Activated naive CD4-positive, alpha-beta T cell treated with anti-CD3 and anti-CD28 coated beads, Interleukin-2, amount 50 U/mL, for 24 hours (primary cell): Measurements from ENCODE around the gene SRD5A2.

Source experiments
- H3K27ac Mint-ChIP-seq: one replicate; pipeline ENCODE4 v1.8.0; 2021; ENCODE audit warnings: mild to moderate bottlenecking, mixed read lengths
- H3K27me3 Mint-ChIP-seq: one replicate; pipeline ENCODE4 v1.8.0; 2021; ENCODE audit warnings: mixed read lengths
- H3K36me3 Mint-ChIP-seq: one replicate; pipeline ENCODE4 v1.8.0; 2021; ENCODE audit warnings: mixed read lengths
- H3K4me1 Mint-ChIP-seq: one replicate; pipeline ENCODE4 v1.8.0; 2021; ENCODE audit warnings: mixed read lengths
- H3K4me3 Mint-ChIP-seq: one replicate; pipeline ENCODE4 v1.8.0; 2021; ENCODE audit warnings: mild to moderate bottlenecking, mixed read lengths
- H3K9me3 Mint-ChIP-seq: one replicate; pipeline ENCODE4 v1.8.0; 2021; ENCODE audit warnings: mixed read lengths

SRD5A2 gene, protein sequence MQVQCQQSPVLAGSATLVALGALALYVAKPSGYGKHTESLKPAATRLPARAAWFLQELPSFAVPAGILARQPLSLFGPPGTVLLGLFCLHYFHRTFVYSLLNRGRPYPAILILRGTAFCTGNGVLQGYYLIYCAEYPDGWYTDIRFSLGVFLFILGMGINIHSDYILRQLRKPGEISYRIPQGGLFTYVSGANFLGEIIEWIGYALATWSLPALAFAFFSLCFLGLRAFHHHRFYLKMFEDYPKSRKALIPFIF

DNA sequence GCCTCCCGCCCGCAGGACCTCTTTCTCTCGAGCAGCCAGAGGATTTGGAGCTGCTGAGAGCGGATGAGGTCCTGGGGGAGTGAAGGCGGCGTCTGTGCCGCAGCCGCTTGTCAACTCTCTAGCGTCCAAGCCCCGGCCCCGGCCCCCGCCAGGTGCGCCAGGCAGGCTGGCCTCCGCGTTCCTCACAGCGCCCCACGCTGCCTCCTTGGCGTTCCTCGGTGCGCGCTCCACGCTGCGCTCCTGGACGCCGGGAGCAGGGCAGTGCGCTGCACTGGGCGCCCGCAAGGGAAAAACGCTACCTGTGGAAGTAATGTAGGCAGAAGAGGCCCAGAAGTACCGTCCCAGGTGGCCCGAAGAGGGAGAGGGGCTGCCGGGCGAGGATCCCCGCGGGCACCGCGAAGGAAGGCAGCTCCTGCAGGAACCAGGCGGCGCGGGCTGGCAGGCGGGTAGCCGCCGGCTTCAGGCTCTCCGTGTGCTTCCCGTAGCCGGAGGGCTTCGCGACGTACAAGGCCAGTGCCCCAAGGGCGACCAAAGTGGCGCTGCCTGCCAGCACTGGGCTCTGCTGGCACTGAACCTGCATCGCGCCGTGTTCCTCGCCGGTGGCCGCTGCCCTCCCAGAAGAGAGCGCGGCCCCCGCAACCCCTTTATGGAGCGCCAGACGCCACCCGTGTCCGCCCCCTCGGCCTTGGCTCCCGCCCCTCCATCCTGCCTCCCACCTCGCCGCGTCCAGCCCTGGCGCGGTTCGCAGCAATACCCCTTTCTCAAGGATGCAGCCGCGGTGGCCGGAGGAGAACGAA lies at the start of gene SRD5A2:
Gene SRD5A2, minus strand, starts transcription at position 618 of the 797 bp plus-strand sequence. Its CDS starts 38 bp downstream, at position 580.
- no peaks in the 10 kb centered on the region for H3K4me1 Mint-ChIP-seq
- peaks cover 4% of the 10 kb centered on the region for H3K9me3 Mint-ChIP-seq
- peaks cover 39% of the 10 kb centered on the region for H3K27me3 Mint-ChIP-seq
- H3K36me3 Mint-ChIP-seq: no peaks in the 10 kb centered on the region
- no peak within 1 kb of the TSS for H3K27ac Mint-ChIP-seq
- no peak within 1 kb of the TSS for H3K4me3 Mint-ChIP-seq

DNA sequence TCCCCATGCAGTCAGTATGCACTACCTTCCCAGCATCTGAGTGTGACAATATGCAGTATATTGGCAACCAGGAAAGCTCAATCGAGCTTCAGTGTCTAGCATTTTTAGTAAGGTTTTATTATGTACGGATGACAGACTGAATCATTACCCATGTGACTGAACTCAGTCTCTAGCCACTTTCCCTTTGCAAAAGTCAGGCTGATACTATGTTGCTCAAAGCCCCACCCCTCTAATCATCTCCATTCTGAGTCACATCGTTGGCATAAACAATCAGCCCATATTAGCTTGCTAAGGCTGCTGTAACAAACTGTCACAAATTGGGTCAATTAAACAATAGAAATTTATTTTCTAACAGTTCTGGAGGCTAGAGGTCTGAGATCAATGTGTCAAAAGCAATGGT lies 25.8 kb upstream of the SRD5A2 start:
- Mint-ChIP-seq H3K9me3 (peaks cover 18% of the 10 kb centered on the region), H3K27ac (no peak overlapping the region), H3K4me3 (no peak overlapping the region), H3K36me3 (peaks cover 2% of the 10 kb centered on the region), H3K4me1 (no peaks in the 10 kb centered on the region), H3K27me3 (peaks cover 3% of the 10 kb centered on the region)

DNA sequence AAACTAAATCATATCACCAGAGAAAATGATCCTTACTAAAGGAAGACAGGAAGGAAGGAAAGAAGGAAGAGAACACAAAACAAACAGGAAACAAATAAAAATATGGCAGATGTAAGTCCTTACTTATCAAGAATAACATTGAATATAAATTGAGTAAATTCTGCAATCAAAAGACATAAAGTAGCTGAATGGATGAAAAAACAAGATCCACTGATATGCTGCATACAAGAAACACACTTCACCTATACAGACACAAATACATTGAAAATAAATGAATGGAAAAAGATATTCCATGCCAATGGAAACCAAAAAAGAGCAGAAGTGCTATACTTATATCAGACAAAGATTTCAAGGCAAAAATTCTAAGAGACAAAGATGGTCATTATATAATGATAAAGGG lies 18.0 kb upstream of the SRD5A2 start:
- Mint-ChIP-seq H3K4me1 (no peaks in the 10 kb centered on the region), H3K9me3 (peaks cover 35% of the 10 kb centered on the region), H3K4me3 (no peak overlapping the region), H3K27ac (no peak overlapping the region), H3K36me3 (no peaks in the 10 kb centered on the region), H3K27me3 (peaks cover 3% of the 10 kb centered on the region)

DNA sequence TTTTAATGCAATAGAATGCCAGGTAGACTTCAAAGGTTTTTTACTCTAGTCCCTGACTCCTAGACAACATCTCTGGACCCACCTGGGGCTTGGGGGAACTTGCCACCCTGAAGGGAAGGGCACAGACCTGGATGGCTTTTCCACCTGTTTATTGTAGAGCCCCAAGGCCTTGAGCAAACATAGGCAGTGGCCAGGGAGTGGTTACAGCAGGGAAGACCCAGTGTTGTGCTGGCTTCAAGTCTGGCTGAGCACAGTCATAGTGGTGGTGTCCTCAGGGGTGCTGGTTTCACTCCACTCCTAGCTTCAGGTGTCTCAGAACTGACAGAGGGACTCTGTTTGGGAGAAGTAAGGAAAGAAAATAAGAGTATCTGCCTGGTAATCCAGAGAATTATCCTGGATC lies 5.5 kb upstream of the SRD5A2 start:
- no peaks in the 10 kb centered on the region for H3K36me3 Mint-ChIP-seq
- H3K27ac Mint-ChIP-seq: no peak overlapping the region
- H3K4me3 Mint-ChIP-seq: no peak overlapping the region
- no peaks in the 10 kb centered on the region for H3K4me1 Mint-ChIP-seq
- H3K9me3 Mint-ChIP-seq: no peaks in the 10 kb centered on the region
- H3K27me3 Mint-ChIP-seq: peaks cover 27% of the 10 kb centered on the region

DNA sequence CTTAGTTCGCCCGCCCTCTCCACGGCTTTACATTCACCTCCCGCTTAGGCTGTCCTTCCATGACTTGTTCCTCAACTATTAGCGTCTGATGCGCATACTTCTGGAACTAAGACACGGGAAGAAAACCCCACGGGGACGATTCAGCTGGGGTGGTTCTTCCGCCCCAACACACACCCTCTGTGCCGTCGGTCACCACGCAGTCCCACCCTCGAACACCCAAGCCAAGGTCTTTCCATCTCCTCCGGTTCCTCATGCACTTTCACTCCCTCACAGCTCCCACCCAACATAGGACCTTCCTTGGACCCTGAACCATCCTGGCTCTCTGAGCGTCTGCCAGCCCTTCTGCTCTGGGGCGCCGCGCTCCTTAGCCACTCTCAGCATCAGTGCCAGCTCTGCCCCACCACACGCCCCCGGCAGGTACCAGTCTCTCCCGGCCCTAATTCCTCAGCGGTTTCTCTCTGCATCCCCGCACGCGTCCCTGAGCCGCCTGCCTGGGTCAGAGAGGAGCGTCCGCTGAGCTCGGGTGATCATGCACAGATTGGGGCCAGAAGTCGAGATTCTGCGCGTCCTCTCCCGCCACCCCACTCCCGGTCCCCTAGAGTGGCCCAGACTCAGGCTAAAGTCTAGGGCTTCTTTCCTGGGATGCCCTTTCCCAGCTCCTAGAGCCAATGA lies 522 bp upstream of the SRD5A2 start:
- H3K27ac Mint-ChIP-seq: no peak overlapping the region

DNA sequence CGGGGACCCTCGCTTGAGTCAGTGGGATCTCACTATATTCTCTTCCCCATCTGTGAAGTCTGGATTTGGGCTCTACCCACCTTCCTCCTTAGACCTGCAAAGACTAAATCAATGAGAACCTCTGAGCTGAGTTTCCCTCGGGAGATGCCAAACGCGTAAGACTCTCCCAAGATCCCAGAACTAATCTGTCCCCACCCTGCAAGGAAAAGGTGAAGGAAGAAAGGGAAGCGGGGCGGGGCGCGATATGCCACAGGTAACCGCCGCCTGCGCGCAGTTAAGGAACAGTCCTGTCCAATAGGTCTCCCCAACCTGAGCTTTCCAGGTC lies 780 bp downstream of the SRD5A2 start:
- H3K27me3 Mint-ChIP-seq: peaks cover 39% of the 10 kb centered on the region
- H3K9me3 Mint-ChIP-seq: peaks cover 4% of the 10 kb centered on the region
- H3K4me3 Mint-ChIP-seq: no peak overlapping the region
- no peaks in the 10 kb centered on the region for H3K36me3 Mint-ChIP-seq
- no peak overlapping the region for H3K27ac Mint-ChIP-seq
- no peaks in the 10 kb centered on the region for H3K4me1 Mint-ChIP-seq

More for the DNA sequence above, 522 bp upstream of the SRD5A2 start:
- Mint-ChIP-seq H3K36me3 (no peaks in the 10 kb centered on the region), H3K4me3 (no peak overlapping the region), H3K9me3 (no peaks in the 10 kb centered on the region), H3K27me3 (peaks cover 39% of the 10 kb centered on the region), H3K4me1 (no peaks in the 10 kb centered on the region)

DNA sequence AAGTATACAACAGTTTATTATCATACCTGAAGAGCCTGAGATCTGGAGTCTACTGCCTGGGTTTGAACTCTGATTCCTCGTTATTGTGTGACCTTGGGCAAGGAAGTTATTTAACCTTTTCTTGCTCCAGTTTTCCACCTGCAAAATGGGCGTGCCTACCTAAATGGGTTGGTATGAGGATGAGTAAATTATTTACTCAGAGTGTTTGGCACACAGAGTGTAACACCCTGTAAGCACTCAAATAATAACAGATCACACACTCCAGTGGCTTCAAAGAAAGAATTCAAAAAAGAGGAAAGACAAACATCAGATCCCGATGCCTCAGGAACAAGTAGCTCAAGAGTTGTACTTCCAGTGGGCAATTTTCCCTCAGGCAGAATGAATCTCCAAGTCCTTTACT lies 2.4 kb downstream of the SRD5A2 start:
- H3K27ac Mint-ChIP-seq: no peak overlapping the region
- H3K27me3 Mint-ChIP-seq: peaks cover 34% of the 10 kb centered on the region
- no peaks in the 10 kb centered on the region for H3K4me1 Mint-ChIP-seq
- H3K9me3 Mint-ChIP-seq: peaks cover 4% of the 10 kb centered on the region
- no peaks in the 10 kb centered on the region for H3K36me3 Mint-ChIP-seq
- no peak overlapping the region for H3K4me3 Mint-ChIP-seq

DNA sequence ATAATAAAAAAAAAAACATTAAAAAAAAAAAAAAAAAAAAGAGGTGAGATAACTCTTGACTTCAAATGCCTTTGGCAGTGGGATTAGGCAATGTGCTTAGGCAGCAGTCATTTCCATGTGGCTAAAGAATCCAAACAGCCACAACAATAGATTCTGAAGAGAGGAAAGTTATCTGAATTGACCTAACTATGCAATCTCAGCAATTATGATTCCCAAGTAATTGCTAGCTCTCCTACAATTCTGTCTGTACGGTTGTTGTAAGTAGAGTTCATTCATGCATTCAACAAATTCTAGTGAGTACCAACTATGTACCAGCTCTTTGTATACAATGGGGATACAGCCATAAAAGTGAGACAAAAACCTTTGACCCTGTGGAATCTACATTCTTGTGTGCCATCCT lies 3.6 kb downstream of the SRD5A2 start:
- Mint-ChIP-seq H3K4me1 (no peaks in the 10 kb centered on the region), H3K36me3 (no peaks in the 10 kb centered on the region), H3K4me3 (no peak overlapping the region), H3K9me3 (peaks cover 4% of the 10 kb centered on the region), H3K27me3 (peaks cover 26% of the 10 kb centered on the region), H3K27ac (no peak overlapping the region)

DNA sequence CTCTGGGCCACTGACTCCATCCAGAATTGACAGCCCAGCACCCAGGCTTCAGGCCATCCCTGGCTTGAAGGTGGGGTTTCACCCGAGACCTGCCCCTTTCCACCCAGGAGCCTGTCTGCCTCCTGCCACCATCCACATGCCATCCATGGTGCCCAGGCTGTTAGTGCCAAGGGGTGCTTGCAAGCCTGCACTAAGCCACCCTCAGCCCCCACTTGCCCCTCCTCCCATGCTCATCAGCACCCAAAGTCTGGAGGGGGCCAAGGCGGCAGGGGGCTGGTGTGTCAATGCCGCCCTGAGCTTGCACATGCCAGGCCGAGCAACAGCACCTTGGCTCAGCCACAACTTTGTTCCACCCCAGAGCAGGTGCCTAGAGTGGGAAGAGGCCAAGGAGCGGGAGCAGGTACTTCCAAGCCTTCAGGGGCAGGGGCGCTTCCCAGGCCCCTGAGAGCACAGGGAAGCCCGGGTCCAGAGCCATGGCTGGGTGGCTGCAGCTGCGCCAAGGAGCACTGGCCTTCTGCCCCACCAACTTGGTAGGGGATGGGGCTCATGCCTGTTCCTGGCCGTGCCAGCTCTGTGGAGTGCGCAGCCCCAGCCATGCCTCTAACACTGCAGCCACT lies 12.0 kb downstream of the SRD5A2 start:
- H3K4me1 Mint-ChIP-seq: no peaks in the 10 kb centered on the region
- H3K4me3 Mint-ChIP-seq: no peak overlapping the region
- no peaks in the 10 kb centered on the region for H3K36me3 Mint-ChIP-seq
- H3K9me3 Mint-ChIP-seq: peaks cover 6% of the 10 kb centered on the region
- H3K27me3 Mint-ChIP-seq: peaks cover 4% of the 10 kb centered on the region
- no peak overlapping the region for H3K27ac Mint-ChIP-seq

DNA sequence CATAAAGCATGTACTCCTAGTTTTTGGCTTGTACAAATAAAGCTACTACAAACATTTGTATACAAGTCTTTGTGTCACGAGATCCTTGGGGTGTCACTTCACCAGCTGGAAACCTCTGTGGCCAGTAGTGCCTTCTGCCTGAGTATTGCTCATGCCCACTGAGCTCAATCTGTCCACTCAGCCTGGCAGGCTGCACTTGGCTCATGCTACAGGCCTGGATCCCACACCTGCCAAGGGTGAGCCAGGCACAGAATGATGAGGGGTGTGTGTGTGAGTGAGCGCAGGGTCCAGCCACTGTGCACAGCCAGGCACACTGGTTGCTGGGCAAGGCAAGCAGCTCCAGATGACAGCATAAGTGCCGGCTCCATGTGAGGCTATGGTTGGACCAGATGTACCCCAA lies 13.1 kb downstream of the SRD5A2 start:
- H3K4me1 Mint-ChIP-seq: no peaks in the 10 kb centered on the region

DNA sequence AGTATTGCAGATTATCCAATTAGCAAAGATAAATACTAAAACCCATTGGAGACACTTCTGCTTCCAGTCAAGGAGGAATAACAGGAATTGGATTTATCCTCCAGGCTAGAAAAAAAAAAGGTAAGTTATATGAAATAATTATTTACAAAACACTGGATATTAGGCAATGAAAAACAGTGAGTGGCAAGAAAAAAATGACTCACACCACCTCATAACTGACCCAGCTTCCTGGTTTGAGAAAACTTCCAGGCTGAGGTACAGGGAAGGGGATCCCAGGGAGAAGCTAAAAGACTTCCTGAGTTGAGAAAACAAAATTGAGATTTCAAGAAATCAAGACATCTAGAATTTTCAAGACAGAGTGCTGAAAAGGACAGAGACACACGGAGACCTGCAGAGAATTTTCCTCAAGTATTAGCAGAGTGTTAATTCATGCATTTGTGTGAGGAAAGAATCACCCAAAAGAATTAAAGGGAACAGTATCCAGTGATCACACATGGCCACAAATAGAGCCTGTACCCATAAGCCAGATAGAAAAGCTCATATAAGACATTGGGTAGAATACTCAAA lies 17.4 kb downstream of the SRD5A2 start:
- no peak overlapping the region for H3K4me3 Mint-ChIP-seq
- peaks cover 6% of the 10 kb centered on the region for H3K27me3 Mint-ChIP-seq
- H3K4me1 Mint-ChIP-seq: no peaks in the 10 kb centered on the region
- H3K36me3 Mint-ChIP-seq: no peaks in the 10 kb centered on the region
- no peaks in the 10 kb centered on the region for H3K9me3 Mint-ChIP-seq
- H3K27ac Mint-ChIP-seq: no peak overlapping the region

More for the DNA sequence above, 13.1 kb downstream of the SRD5A2 start:
- no peak overlapping the region for H3K4me3 Mint-ChIP-seq
- no peak overlapping the region for H3K27ac Mint-ChIP-seq
- H3K36me3 Mint-ChIP-seq: no peaks in the 10 kb centered on the region
- peaks cover 5% of the 10 kb centered on the region for H3K27me3 Mint-ChIP-seq
- H3K9me3 Mint-ChIP-seq: peaks cover 6% of the 10 kb centered on the region

DNA sequence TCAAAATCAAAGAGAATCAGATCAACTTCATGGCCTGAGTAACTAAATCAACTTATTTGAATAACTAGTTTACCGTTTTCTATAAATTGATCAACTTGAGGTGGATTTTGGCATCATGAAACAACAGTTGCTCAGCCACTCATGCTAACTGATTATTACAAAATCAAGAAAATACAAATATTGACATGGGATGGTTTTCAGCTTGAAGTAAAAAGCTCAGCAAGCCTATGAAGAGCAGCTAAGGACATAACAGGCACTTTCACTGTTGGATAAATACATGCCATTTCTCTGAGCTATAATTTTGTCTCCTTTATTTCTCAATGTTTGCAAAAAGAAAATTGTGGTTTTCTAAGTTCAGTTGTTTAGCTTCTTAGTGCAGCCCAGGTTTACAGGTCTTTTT lies 18.9 kb downstream of the SRD5A2 start:
- Mint-ChIP-seq H3K27ac (no peak overlapping the region), H3K36me3 (no peaks in the 10 kb centered on the region), H3K4me1 (no peaks in the 10 kb centered on the region), H3K27me3 (peaks cover 6% of the 10 kb centered on the region), H3K4me3 (no peak overlapping the region), H3K9me3 (no peaks in the 10 kb centered on the region)

DNA sequence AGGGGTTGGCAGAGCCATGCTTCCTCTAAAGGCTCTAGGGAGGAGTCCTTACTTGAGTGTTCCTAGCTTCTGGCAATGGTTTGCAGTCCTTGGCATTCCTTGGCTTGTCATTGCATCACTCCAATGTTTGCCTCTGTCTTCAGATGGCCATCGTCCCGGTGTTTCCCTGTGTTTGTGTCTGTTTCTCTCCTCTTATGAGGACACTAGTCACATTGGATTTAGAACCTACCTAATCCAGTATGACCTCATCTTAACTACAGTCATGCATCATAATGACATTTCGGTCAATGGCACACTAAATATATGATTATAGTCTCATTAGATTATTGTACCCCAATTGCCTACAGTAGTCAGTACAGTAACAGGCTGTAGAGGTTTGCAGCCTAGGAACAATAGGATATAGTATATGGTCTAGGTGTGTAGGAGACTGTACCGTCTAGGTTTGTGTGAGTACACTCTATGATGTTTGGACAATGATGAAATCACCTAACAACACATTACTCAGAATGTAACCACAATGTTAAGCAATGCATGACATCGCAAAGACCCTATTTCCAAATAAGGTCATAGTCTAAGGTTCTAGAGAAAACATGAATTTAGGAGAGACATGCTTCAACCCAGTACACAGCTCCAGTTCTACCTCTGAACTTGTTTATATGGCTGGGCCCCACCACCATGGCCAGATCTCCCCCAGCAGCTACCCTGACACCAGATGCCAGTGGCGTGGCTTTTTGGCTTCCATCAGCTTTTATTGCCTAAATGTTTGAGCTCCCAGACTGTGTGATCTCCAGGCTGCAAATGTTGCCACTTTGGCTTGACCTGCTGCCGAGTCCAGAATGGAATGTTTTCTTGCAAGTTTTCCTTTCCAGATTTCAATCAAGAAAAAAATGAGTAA lies 22.1 kb downstream of the SRD5A2 start:
- Mint-ChIP-seq H3K36me3 (no peaks in the 10 kb centered on the region), H3K27me3 (peaks cover 5% of the 10 kb centered on the region), H3K4me1 (no peaks in the 10 kb centered on the region), H3K9me3 (peaks cover 8% of the 10 kb centered on the region), H3K27ac (no peak overlapping the region), H3K4me3 (no peak overlapping the region)

DNA sequence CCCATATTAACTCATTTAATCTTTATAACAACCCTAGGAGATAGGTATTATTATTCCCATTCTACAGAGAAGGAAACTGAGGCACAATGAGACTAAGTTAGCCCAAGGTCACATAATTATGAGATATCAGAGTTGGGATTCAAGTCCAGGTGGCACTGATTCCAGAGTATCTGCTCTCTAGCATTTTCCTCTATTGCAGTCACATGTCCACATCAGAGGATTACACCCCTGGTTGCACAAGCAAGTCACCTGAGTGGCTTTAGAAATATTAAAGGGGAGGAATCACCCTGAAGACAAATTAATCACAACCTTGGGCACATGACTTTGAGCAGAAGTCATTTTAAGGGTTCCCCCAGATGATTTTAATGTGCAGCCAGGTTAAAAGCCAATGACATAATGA lies 23.8 kb downstream of the SRD5A2 start:
- H3K36me3 Mint-ChIP-seq: no peaks in the 10 kb centered on the region
- peaks cover 8% of the 10 kb centered on the region for H3K9me3 Mint-ChIP-seq
- no peak overlapping the region for H3K4me3 Mint-ChIP-seq
- peaks cover 1% of the 10 kb centered on the region for H3K27me3 Mint-ChIP-seq
- H3K4me1 Mint-ChIP-seq: no peaks in the 10 kb centered on the region
- no peak overlapping the region for H3K27ac Mint-ChIP-seq
